Retinal pigment epithelial cell (primary cell): Measurements from ENCODE around the gene KRT26.
"Not testable (repeated sequence)": the region's sequence is repeated elsewhere in the genome, so short reads cannot be mapped to it uniquely, and the experiment has no call there.

Experiments
- DNase-seq: peaks from one replicate; pipeline ENCODE4 v3.0.0-alpha.2; 2010; ENCODE audit warnings: low read depth
- H3K4me3 ChIP-seq: 2 replicates; pipeline ENCODE4 v1.5.1; 2011; ENCODE audit warnings: mild to moderate bottlenecking, low read length, control low read depth, moderate library complexity
- CTCF ChIP-seq: conservative IDR thresholded peaks from 2 replicates; pipeline ENCODE4 v1.5.1; 2011; ENCODE audit warnings: low read depth, low read length, control low read depth, inconsistent platforms

KRT26 gene

GRCh38 chr17:40817103-40817682 is 45.2 kb upstream of the KRT26 start:
- no peak for TF ChIP-seq CTCF
- DNase-seq = no peak
- H3K4me3 ChIP-seq = no peak overlapping the region

DNA sequence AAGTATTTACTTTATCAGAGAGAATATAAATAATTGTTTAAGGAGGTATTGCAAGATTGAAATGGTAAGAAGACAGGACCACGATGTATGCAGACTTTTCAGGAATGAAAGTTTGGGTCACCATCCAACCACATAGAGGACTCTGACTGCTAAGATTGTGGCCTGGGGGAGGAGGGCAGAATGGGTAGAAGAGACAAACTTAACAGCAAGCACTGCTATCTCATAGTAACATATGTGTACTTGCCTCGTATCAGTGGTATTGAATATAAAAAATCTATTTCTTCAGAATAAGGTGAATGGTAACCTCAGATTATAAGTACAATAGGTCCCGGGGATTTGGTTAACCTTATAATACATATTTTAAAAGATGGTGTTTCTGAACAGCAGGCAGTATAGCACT is 44.6 kb upstream of the KRT26 start:
- no peak overlapping the region for H3K4me3 ChIP-seq
- TF ChIP-seq CTCF = no peak
- no peak for DNase-seq

- no peak for TF ChIP-seq CTCF
- no peak for DNase-seq
- no peak overlapping the region for H3K4me3 ChIP-seq
Observed at GRCh38 chr17:40815381-40815780, 43.4 kb upstream of the KRT26 start.

DNA sequence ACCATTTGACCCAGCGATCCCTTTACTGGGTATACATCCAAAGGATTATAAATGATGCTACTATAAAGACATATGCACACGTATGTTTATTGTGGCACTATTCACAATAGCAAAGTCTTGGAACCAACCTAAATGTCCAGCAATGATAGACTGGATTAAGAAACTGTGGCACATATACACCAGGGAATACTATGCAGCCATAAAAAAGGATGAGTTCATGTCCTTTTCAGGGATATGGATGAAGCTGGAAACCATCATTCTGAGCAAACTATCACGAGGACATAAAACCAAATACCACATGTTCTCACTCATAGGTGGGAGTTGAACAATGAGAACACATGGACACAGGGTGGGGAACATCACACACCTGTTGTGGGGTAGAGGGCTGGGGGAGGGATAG is 42.7 kb upstream of the KRT26 start:
- H3K4me3 ChIP-seq, DNase-seq: not testable (repeated sequence)

GRCh38 chr17:40813804-40814203 is 41.8 kb upstream of the KRT26 start:
- no peak overlapping the region for H3K4me3 ChIP-seq
- TF ChIP-seq CTCF = no peak
- no peak for DNase-seq

GRCh38 chr17:40812639-40813038 is 40.6 kb upstream of the KRT26 start:
- TF ChIP-seq CTCF = no peak
- H3K4me3 ChIP-seq = no peak overlapping the region
- DNase-seq = no peak

DNA sequence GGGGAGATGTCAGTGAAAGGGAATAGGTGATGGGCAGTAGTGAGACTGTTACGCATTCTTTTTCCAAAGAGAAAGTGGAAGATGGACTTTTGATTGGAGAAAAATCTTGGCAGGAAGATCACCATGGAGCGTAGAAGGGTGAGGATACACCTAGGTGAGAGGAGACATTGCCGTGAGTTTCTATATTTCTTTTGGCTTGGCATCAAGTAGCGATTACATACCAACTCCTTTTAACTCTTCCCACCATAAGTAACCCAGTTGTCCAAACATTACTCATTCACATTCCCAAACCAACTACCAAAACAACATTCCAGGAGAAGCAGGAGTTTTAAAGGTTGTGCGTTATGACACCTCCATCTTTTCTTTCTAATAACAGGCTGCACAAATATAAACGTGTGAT is 38.5 kb upstream of the KRT26 start:
- no peak overlapping the region for H3K4me3 ChIP-seq
- DNase-seq = no peak
- no peak for TF ChIP-seq CTCF
